Ovary (tissue), 10 donors: ENCODE measurements around the gene GEMIN2. TPM values are rescaled to one million over a fixed set of nuclear protein-coding genes. Genes with fewer than 3 reads are reported as not detected.
"Not testable (repeated sequence)": the region's sequence is repeated elsewhere in the genome, so short reads cannot be mapped to it uniquely, and the experiment has no call there.

Source experiments
- DNase-seq, 5 donors: peaks; one replicate each; pipeline ENCODE4 v3.0.0-alpha.2; 2019 to 2020
- H3K27ac ChIP-seq, 2 donors: fragments of 200-600 bp; one replicate each; pipeline versions ENCODE4 v1.5.1 to v1.8.0; 2019 to 2022
- H3K27me3 ChIP-seq: fragments of 200-600 bp; one replicate; pipeline ENCODE4 v1.8.0; 2022
- H3K36me3 ChIP-seq: fragments of 200-600 bp; sonication (generic); one replicate; pipeline ENCODE4 v1.5.1; 2019
- H3K4me1 ChIP-seq: one replicate; pipeline ENCODE4 v1.8.1; 2013; ENCODE audit warnings: mild to moderate bottlenecking, moderate library complexity; ENCODE audit not compliant: insufficient read depth
- H3K4me3 ChIP-seq: fragments of 200-600 bp; sonication (generic); one replicate; pipeline ENCODE4 v1.5.1; 2017
- H3K9me3 ChIP-seq, 2 donors: fragments of 200-600 bp in 1 of 2; sonication (generic) in 1 of 2; one replicate each; pipeline versions ENCODE4 v1.5.1 to v1.8.1; 2013 to 2019; ENCODE audit warnings: mild to moderate bottlenecking in 1 of 2, moderate library complexity in 1 of 2
- CTCF ChIP-seq, 3 donors: fragments of 450-650 bp in 2 of 3; fragments of 200-600 bp in 1 of 3; IDR thresholded peaks; one replicate each; pipeline versions ENCODE4 v1.5.1 to v1.8.0; 2016 to 2022; ENCODE audit warnings: antibody characterized with exemption in 3 of 3, mild to moderate bottlenecking in 1 of 3
- EP300 ChIP-seq: sonication (generic); formaldehyde crosslinking; IDR thresholded peaks from one replicate; pipeline ENCODE4 v1.6.1; 2017; ENCODE audit warnings: antibody characterized with exemption
- POLR2A ChIP-seq: fragments of 450-650 bp; IDR thresholded peaks from one replicate; pipeline ENCODE4 v1.6.1; 2017; ENCODE audit warnings: antibody characterized with exemption, mild to moderate bottlenecking, moderate library complexity
- WGBS, 3 donors: extraction: QIAGEN DNeasy Blood & Tissue Kit in 1 of 3; methylation state at CpG; one replicate each; pipeline versions ENCODE4 v1.1.5 to v1.1.7; 2013 to 2017; 5-methylcytosine and 5-hydroxymethylcytosine counted together
- intact Hi-C, 4 donors: fragments of 100-400 bp; cut with DNase I; formaldehyde crosslinking; loops; one replicate each; pipeline versions ENCODE4 v1.11.0 to v1.15.1; 2022 to 2023
- long read RNA-seq, 3 donors: library from polyadenylated mRNA in 2 of 3; unstranded in 2 of 3; transcript quantifications; one replicate each; pipeline ENCODE4 v2.0.0 and lab custom pipeline, GENCODE V29; 2021 to 2026
- polyA plus RNA-seq, 2 donors: library from polyadenylated mRNA; stranded (reverse); fragments of 200-250 nt in 1 of 2; fragments of 350-450 nt in 1 of 2; fragmentation: Illumina TruSeq in 1 of 2; extraction: RNeasy Lipid Tissue Mini Kit (QIAGEN cat#74804) in 1 of 2; gene quantifications; one replicate each; pipeline ENCODE4 v1.2.3, GENCODE V29; 2013 to 2014
- total RNA-seq, 7 donors: library from RNA; depleted of rRNA in 2 of 7; stranded (reverse); fragments of >200 nt in 2 of 7; fragmentation: NEBNext Ultra II Directional in 3 of 7; extraction: Animal tissue kit (Norgen Biotek cat#: 25700) in 3 of 7; gene quantifications; one replicate each; pipeline versions ENCODE4 v1.1.0 to v1.2.4, GENCODE V29; 2016 to 2023
- donor health status: DM: no; HTN: no; CAD: no; lungs with moderate emphysema.
- donor health status: DM: no; HTN: no; CAD: no.
- donor health status: Bipolar disorder and iron deficiency.
- donor health status: DM: yes; HTN: yes; CAD: no.
- donor health status: DM: no; HTN: no; CAD: no.
- donor health status: DM: yes; HTN: yes; CAD: no.

The GEMIN2 gene
- 10 to 100 TPM in 5 of 7 donors, 1 to 10 TPM in 2; 8.8 to 19.8 (median 15.5) TPM for total RNA-seq
- polyA plus RNA-seq, result 10 to 100 TPM in 1 of 2 donors, 1 to 10 TPM in 1; 8.2 to 13.1 TPM
- long read RNA-seq, donor 1, transcript GEMIN2-202 (10 exons, 1,420 nt), result major isoform, 19 of 27 reads
- long read RNA-seq, donor 1, partial matches to known transcripts, result 2 of 27 reads
- long read RNA-seq, donor 1, other reads (novel, unspliced or antisense), result 1 of 27 reads
- long read RNA-seq, donor 2, transcript GEMIN2-202 (10 exons, 1,420 nt), result major isoform, 13 of 17 reads
- long read RNA-seq, donor 2, partial matches to known transcripts, result 0 of 17 reads
- long read RNA-seq, donor 2, other reads (novel, unspliced or antisense), result 0 of 17 reads
- long read RNA-seq, donor 3, transcript GEMIN2-202 (10 exons, 1,420 nt), result major isoform, 15 of 19 reads
- long read RNA-seq, donor 3, partial matches to known transcripts, result 0 of 19 reads
- long read RNA-seq, donor 3, other reads (novel, unspliced or antisense), result 0 of 19 reads

- H3K27ac ChIP-seq, result peak within 1 kb of the TSS; percentile 33 to 52
- H3K9me3 ChIP-seq, result no peaks in the 10 kb centered on the region
- H3K36me3 ChIP-seq, result no peaks in the 10 kb centered on the region
- intact Hi-C loops, result loop anchor here in 1 of 4 donors (10.0 kb wide), 2 partner anchors 51 to 251 kb away; no protein-coding TSS in a partner anchor
- 0 to 1% (median 1%) methylated on average over 39 to 40 of the region's 40 CpGs for WGBS, 3 donors
- H3K27me3 ChIP-seq, result no peaks in the 10 kb centered on the region
- H3K4me3 ChIP-seq, result peak within 1 kb of the TSS; percentile 54
- TF ChIP-seq EP300 (no peak), POLR2A (peak; percentile 42), CTCF (IDR thresholded peaks at IDR 0.05) (no peak)
- DNase-seq, result peak; percentile 91 to 95 (median 92)
- H3K4me1 ChIP-seq, result peaks cover 1% of the 10 kb centered on the region
Observed at GRCh38 chr14:39114073-39114838, at the start of gene GEMIN2. Gene GEMIN2 (plus strand): TSS chr14:39114323. CDS start chr14:39114339, 16 bp downstream.

- WGBS, 3 donors, result 95 to 97% (median 97%) methylated on average over 7 of the region's 7 CpGs
- intact Hi-C loops, H3K36me3 ChIP-seq: not testable (repeated sequence)
Observed at GRCh38 chr14:39069169-39069805, 44.8 kb upstream of the GEMIN2 start.

GRCh38 chr14:39069923-39070322 is 44.2 kb upstream of the GEMIN2 start:
- Histone ChIP-seq H3K9me3 (no peaks in the 10 kb centered on the region), H3K27ac (no peak overlapping the region), H3K27me3 (no peaks in the 10 kb centered on the region), H3K4me1 (no peaks in the 10 kb centered on the region), H3K36me3 (no peaks in the 10 kb centered on the region), H3K4me3 (no peak overlapping the region)
- intact Hi-C loops, result no loop called here
- no peak for DNase-seq
- TF ChIP-seq POLR2A (no peak), CTCF (IDR thresholded peaks at IDR 0.05) (no peak), EP300 (no peak)
- 98 to 99% (median 98%) methylated on average over 5 of the region's 5 CpGs for WGBS, 3 donors

More at GRCh38 chr14:39069169-39069805, 44.8 kb upstream of the GEMIN2 start:
- not testable (repeated sequence) for H3K9me3 ChIP-seq, H3K4me1 ChIP-seq, DNase-seq, H3K27ac ChIP-seq, H3K4me3 ChIP-seq, H3K27me3 ChIP-seq

- Histone ChIP-seq H3K4me1 (no peaks in the 10 kb centered on the region), H3K4me3 (no peak overlapping the region), H3K36me3 (no peaks in the 10 kb centered on the region), H3K9me3 (no peaks in the 10 kb centered on the region), H3K27ac (no peak overlapping the region), H3K27me3 (no peaks in the 10 kb centered on the region)
- no peak for DNase-seq
- no peak for TF ChIP-seq EP300
- no peak for TF ChIP-seq POLR2A
- TF ChIP-seq CTCF (IDR thresholded peaks at IDR 0.05), result no peak
- WGBS, 3 donors, result 91 to 97% (median 95%) methylated on average over 2 of the region's 2 CpGs
- intact Hi-C loops, result no loop called here
Observed at GRCh38 chr14:39071096-39071495, 43.0 kb upstream of the GEMIN2 start.
